ENCODE data around the gene SPIN1. TPM values are rescaled to one million over a fixed set of nuclear protein-coding genes. Genes with fewer than 3 reads are reported as not detected.
"Not testable (repeated sequence)": the region's sequence is repeated elsewhere in the genome, so short reads cannot be mapped to it uniquely, and the experiment has no call there.

Gene SPIN1
- 10 to 100 TPM in 1 of 4 donors, 1 to 10 TPM in 3; 5.5 to 11.9 (median 6.6) TPM for total RNA-seq

- Histone ChIP-seq H3K27me3 (peaks cover 0 to 6% (median 0%) of the 10 kb centered on the region in 3 donors), H3K36me3 (no peaks in the 10 kb centered on the region), H3K4me1 (no peaks in the 10 kb centered on the region), H3K4me3 (peak within 1 kb of the TSS; percentile 59 to 70 (median 66)), H3K9me3 (no peaks in the 10 kb centered on the region), H3K27ac (peak within 1 kb of the TSS; percentile 60 to 70 (median 66))
- peak; percentile 71 to 82 for ATAC-seq
- intact Hi-C loops (cut with DNase I; ENCODE audit: low total_unique reads) (loop anchor here (2.0 kb wide), 1 partner anchor 662 kb away; the partner anchor contains the start of gene CTSL), in situ Hi-C loops (cut with MboI; ENCODE audit: low sequenced_read_pairs in 4 of 4) (no loop called here)
- DNase-seq = peak; percentile 2 to 33
- TF ChIP-seq CTCF (IDR thresholded peaks at IDR 0.05 in 4 of 5, conservative IDR thresholded peaks at IDR 0.05 in 1 of 5) (peak in 4 of 5 experiments; percentile 29 to 57 (median 52)), POLR2A (IDR thresholded peaks at IDR 0.05) (peak in 1 of 2 donors; percentile 31)
These were observed at the start of gene SPIN1 for GRCh38 chr9:88388203-88388885. TSS of gene SPIN1 (plus strand) at chr9:88388444. CDS start at chr9:88426540, 38,096 bp downstream.

- Histone ChIP-seq H3K4me1 (no peaks in the 10 kb centered on the region), H3K27me3 (no peaks in the 10 kb centered on the region), H3K36me3 (no peaks in the 10 kb centered on the region), H3K4me3 (no peak overlapping the region), H3K27ac (no peak overlapping the region), H3K9me3 (no peaks in the 10 kb centered on the region)
- TF ChIP-seq POLR2A (IDR thresholded peaks at IDR 0.05) (no peak), CTCF (IDR thresholded peaks at IDR 0.05 in 4 of 5, conservative IDR thresholded peaks at IDR 0.05 in 1 of 5) (no peak)
- intact Hi-C loops (cut with DNase I; ENCODE audit: low total_unique reads) (no loop called here), in situ Hi-C loops (cut with MboI; ENCODE audit: low sequenced_read_pairs in 4 of 4) (no loop called here)
- no peak for ATAC-seq
- DNase-seq = no peak
These were observed 48.9 kb upstream of the SPIN1 start for GRCh38 chr9:88339317-88339716.

GRCh38 chr9:88342246-88342645 is 46.0 kb upstream of the SPIN1 start:
- no peaks in the 10 kb centered on the region for H3K9me3 ChIP-seq
- no peak for TF ChIP-seq POLR2A (IDR thresholded peaks at IDR 0.05)
- no peak for TF ChIP-seq CTCF (IDR thresholded peaks at IDR 0.05 in 4 of 5, conservative IDR thresholded peaks at IDR 0.05 in 1 of 5)
- no peaks in the 10 kb centered on the region for H3K36me3 ChIP-seq
- DNase-seq = no peak
- no peak for ATAC-seq
- in situ Hi-C loops (cut with MboI; ENCODE audit: low sequenced_read_pairs in 4 of 4) (no loop called here), intact Hi-C loops (cut with DNase I; ENCODE audit: low total_unique reads) (no loop called here)
- no peak overlapping the region for H3K27ac ChIP-seq
- no peak overlapping the region for H3K4me3 ChIP-seq
- no peaks in the 10 kb centered on the region for H3K27me3 ChIP-seq
- no peaks in the 10 kb centered on the region for H3K4me1 ChIP-seq

GRCh38 chr9:88344013-88344412 is 44.2 kb upstream of the SPIN1 start:
- no peak for DNase-seq
- TF ChIP-seq CTCF (IDR thresholded peaks at IDR 0.05 in 4 of 5, conservative IDR thresholded peaks at IDR 0.05 in 1 of 5) = no peak
- H3K9me3 ChIP-seq = no peaks in the 10 kb centered on the region

GRCh38 chr9:88350354-88350753 is 37.9 kb upstream of the SPIN1 start:
- intact Hi-C loops (cut with DNase I; ENCODE audit: low total_unique reads); DNase-seq; H3K27me3 ChIP-seq; H3K36me3 ChIP-seq; H3K4me1 ChIP-seq; H3K9me3 ChIP-seq; H3K27ac ChIP-seq; in situ Hi-C loops (cut with MboI; ENCODE audit: low sequenced_read_pairs in 4 of 4); H3K4me3 ChIP-seq; ATAC-seq: not testable (repeated sequence)

More at GRCh38 chr9:88344013-88344412, 44.2 kb upstream of the SPIN1 start:
- H3K27me3 ChIP-seq = no peaks in the 10 kb centered on the region
- H3K4me1 ChIP-seq = no peaks in the 10 kb centered on the region
- in situ Hi-C loops (cut with MboI; ENCODE audit: low sequenced_read_pairs in 4 of 4) = no loop called here
- H3K36me3 ChIP-seq = no peaks in the 10 kb centered on the region
- ATAC-seq = no peak
- no peak overlapping the region for H3K27ac ChIP-seq
- no peak overlapping the region for H3K4me3 ChIP-seq
- intact Hi-C loops (cut with DNase I; ENCODE audit: low total_unique reads) = no loop called here

All from gastrocnemius medialis (tissue), 4 donors.